ENCODE data around the gene PHKG2. TPM values are rescaled to one million over a fixed set of nuclear protein-coding genes. Genes with fewer than 3 reads are reported as not detected.

The PHKG2 gene
- total RNA-seq, 4 donors from 2014 or later = 25.2 to 34.0 (median 29.4) TPM

GRCh38 chr16:30748634-30749445 lies 615 bp downstream of the PHKG2 start:
- peak; percentile 62 for ATAC-seq (ENCODE audit: low FRiP score)
- no peak for DNase-seq (ENCODE audit: low spot score)

GRCh38 chr16:30750201-30750600 lies 2.0 kb downstream of the PHKG2 start:
- no peak for ATAC-seq (ENCODE audit: low FRiP score)
- DNase-seq (ENCODE audit: low spot score) = no peak
- TF ChIP-seq, protein P1, sequence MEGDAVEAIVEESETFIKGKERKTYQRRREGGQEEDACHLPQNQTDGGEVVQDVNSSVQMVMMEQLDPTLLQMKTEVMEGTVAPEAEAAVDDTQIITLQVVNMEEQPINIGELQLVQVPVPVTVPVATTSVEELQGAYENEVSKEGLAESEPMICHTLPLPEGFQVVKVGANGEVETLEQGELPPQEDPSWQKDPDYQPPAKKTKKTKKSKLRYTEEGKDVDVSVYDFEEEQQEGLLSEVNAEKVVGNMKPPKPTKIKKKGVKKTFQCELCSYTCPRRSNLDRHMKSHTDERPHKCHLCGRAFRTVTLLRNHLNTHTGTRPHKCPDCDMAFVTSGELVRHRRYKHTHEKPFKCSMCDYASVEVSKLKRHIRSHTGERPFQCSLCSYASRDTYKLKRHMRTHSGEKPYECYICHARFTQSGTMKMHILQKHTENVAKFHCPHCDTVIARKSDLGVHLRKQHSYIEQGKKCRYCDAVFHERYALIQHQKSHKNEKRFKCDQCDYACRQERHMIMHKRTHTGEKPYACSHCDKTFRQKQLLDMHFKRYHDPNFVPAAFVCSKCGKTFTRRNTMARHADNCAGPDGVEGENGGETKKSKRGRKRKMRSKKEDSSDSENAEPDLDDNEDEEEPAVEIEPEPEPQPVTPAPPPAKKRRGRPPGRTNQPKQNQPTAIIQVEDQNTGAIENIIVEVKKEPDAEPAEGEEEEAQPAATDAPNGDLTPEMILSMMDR (IDR thresholded peaks at IDR 0.05) = no peak

More at GRCh38 chr16:30748634-30749445, 615 bp downstream of the PHKG2 start:
- TF ChIP-seq, protein P1 (IDR thresholded peaks at IDR 0.05) = no peak

DNA sequence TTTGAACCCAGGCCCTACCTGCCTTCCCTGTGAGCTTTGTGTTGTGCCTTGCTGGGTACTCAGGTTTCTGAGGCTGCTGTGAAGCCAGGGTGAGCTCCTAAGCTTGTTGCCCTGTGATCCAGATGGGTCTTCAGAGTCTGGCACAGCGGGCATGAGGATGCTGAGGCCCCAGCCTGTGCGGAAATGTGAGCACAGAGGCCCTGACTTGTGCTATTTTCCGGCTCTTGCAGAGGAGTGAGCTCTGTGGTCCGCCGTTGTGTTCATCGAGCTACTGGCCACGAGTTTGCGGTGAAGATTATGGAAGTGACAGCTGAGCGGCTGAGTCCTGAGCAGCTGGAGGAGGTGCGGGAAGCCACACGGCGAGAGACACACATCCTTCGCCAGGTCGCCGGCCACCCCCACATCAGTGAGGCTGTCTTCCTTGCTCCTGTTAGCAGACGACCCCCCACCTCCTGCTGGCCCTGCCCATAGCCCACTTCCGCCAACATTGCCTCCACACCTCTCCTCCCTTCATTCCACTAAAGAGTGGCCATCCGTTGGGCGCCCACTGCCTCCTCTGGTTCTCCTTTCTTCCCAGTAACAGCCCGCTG lies 2.7 kb downstream of the PHKG2 start:
- no peak for ATAC-seq (ENCODE audit: low FRiP score)
- TF ChIP-seq, protein P1 (IDR thresholded peaks at IDR 0.05) = no peak
- no peak for DNase-seq (ENCODE audit: low spot score)

DNA sequence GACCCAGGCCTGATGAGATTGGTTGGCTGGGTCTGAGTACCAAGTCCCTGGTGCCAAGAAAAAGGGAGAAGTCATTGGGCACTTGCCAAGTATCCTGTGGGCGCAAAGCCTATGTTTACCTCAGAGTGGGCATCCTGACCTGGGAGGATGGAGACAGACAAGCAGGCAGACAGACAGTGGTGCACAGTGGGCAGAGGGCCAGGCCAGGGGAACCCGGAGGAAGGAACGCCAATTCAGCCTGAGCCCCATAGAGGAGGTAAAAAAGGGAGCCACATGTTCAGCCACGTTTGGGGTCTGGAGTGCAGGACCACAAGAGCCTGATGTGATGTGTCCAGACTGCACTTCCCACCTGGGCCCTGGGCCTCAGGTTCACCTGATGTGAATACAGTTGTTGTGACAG lies 5.4 kb downstream of the PHKG2 start:
- DNase-seq (ENCODE audit: low spot score) (no peak), ATAC-seq (ENCODE audit: low FRiP score) (no peak)
- TF ChIP-seq, protein P1 (IDR thresholded peaks at IDR 0.05) = no peak

DNA sequence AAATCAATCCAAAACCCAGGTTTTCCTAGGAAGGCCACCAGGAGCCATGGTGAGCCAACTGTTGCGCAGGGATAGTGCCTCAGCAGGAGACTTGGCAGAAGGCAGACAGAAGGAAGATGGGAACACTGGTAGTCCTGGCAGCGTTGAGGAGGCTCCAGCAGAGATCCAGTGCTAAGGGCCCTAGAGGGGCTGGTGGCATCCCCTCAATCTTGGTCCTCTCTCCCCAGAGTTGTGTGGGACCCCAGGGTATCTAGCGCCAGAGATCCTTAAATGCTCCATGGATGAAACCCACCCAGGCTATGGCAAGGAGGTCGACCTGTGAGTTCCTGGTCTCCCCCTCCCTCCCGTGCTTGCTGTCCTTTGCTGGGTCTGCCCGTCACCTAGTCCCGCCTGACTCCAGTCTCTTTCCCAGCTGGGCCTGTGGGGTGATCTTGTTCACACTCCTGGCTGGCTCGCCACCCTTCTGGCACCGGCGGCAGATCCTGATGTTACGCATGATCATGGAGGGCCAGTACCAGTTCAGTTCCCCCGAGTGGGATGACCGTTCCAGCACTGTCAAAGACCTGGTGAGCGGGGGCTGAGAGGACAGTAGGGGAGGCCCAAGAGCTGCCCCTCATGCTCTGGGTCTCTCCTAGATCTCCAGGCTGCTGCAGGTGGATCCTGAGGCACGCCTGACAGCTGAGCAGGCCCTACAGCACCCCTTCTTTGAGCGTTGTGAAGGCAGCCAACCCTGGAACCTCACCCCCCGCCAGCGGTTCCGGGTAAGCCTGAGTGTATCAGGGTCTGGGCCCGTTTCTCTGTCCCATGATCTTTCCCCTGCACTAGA lies 7.9 kb downstream of the PHKG2 start:
- DNase-seq (ENCODE audit: low spot score) (no peak), ATAC-seq (ENCODE audit: low FRiP score) (no peak)
- TF ChIP-seq, protein P1 (IDR thresholded peaks at IDR 0.05) = no peak

DNA sequence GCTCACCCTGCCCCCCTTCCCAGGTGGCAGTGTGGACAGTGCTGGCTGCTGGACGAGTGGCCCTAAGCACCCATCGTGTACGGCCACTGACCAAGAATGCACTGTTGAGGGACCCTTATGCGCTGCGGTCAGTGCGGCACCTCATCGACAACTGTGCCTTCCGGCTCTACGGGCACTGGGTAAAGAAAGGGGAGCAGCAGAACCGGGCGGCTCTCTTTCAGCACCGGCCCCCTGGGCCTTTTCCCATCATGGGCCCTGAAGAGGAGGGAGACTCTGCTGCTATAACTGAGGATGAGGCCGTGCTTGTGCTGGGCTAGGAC lies 8.5 kb downstream of the PHKG2 start:
- TF ChIP-seq, protein P1 (IDR thresholded peaks at IDR 0.05) = no peak
- DNase-seq (ENCODE audit: low spot score) (no peak), ATAC-seq (ENCODE audit: low FRiP score) (no peak)

Data from omental fat pad (tissue), 4 donors.